ENCODE measurements around the gene TCAIM.
"Not testable (repeated sequence)": the region's sequence is repeated elsewhere in the genome, so short reads cannot be mapped to it uniquely, and the experiment has no call there.

Gene TCAIM

GRCh38 chr3:44416031-44417030, 77.8 kb downstream of the TCAIM start:
- DNase-seq = no peak

DNA sequence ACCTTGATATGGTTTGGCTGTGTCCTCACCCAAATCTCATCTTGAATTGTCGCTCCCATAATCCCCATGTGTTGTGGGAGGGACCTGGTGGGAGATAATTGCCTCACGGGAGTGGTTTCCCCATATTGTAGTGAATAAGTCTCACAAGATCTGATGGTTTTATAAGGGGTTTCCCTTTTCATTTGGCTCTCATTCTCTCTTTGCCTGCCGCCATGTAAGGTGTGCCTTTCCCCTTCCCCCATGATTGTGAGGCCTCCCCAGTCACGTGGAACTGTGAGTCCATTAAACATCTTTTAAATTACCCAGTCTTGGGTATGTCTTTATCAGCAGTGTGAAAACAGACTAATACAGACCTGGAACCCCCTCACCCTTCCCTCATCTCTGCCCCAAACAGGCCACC, 79.6 kb downstream of the TCAIM start:
- not testable (repeated sequence) for DNase-seq

DNA sequence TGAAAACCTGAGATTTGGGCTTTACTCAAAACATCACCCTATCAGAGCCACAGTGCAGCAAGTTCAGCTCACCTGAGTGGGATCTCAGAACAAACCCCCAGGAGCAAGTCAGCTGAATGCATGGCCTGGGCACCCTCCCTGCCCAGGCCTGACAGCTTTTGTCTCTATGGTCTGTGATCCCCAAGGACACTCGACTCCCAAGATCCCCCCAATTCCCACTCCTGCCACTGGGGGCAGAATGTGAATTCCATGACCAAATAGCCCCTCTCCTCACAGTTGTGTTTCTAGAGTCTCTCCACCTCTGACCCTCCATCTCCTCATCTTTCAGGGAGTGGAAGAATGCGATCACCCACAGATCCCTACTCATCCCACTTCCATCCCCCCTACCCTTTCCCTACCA, 80.0 kb downstream of the TCAIM start:
- DNase-seq = no peak

DNA sequence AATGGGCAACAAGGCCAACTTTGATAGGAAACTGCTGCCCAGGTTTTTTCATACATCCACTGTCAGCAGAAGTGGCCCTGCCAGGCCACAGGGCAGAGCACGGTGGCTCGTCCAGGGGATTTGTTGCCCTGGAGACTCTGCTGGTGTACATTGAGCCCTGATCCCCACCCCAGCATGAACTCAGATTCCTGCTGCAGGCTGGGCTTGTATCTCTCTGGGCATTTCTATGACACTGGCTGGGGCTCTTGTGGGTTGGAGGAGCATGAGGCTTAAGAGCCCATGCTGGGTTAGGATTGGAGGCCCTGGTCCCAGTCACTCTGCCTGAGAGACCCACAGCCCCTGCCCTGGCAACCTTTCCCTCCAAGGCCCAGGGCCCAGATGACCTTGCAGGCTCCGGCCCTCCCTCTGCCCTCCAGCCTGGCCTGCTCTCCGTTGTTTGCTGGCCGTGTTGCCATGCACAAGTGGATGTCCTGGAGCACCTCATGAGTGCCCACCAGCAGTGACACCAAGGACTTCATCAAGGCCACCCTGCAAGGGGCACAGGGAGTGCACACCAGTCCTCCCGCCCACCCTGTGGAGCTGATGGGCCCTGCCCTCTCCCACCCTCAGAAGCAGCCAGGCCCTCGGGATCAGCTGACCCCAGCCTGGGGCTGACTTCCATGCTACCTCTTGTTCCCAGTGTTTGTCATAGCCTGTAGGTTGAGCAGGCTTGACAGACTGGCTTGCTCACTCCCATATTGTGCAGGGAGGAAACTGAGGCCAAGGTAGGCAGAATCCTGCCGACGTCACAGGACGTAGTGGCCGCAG, 80.8 kb downstream of the TCAIM start:
- no peak for DNase-seq

- peak; percentile 7 for DNase-seq
Measured at GRCh38 chr3:44419923-44420650, 81.5 kb downstream of the TCAIM start.

- DNase-seq = no peak
Measured at GRCh38 chr3:44420676-44421075, 82.1 kb downstream of the TCAIM start.

GRCh38 chr3:44421280-44421679, 82.7 kb downstream of the TCAIM start:
- DNase-seq = no peak

DNA sequence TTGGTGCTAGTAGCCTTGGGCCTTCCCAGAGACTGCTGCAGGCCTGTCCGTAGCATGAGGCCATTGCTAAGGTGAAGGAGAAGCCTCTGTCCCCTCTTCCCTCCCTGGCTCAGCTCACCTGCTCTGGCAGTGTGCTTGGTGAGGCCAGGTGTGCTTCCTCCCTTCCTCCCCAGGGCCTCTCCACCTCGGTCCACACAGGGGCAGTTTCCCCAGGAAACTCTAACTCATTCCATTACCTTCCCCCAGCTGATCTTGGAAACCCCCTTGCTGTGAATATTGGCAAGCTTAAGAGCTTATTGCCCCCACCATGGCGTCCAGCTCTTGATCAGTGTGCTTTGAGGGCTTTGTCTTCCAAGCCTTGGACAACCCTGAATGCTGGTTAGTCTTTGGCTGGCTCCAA, 86.2 kb downstream of the TCAIM start:
- DNase-seq = no peak

DNA sequence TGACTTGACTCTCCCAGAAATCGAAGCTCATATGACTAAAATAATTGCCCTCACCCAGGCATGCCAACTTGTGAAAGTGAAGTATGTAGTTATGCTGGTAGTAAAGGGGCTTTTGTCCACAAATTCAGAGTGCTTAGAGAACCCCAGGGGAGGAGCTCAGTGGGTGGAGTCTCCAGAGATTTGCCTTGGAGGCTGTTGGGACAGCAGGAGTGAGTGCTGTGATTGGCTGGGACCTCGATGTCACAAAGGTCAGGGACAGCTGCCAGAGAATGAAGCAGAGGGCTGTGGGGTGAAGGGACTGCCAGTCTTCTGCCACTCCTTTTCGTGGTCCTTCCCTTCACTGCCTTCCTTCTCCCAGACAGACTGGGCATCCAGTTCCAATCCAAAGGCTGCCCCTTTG, 89.1 kb downstream of the TCAIM start:
- DNase-seq = no peak

- no peak for DNase-seq
Measured at GRCh38 chr3:44428910-44429309, 90.3 kb downstream of the TCAIM start.

- no peak for DNase-seq
Measured at GRCh38 chr3:44429459-44429858, 90.9 kb downstream of the TCAIM start.

DNA sequence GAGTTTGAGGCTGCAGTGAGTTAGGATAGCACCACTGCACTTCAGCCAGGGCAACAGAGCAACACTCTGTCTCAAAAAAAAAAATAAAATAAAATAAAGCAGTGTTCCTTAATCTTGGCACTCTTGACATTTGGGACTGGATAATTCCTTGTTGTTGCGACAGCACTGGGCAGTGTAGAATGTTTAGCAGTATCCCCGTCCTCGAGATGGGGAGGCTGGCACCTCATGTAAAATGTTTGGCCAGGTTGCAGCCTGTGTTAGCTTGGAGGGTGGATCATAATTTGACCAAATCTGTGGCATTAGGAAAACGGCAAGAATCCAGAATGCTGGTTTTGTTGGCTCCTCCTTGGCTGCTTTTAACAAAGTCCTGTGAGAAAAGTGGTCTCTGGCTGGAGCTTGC, 91.9 kb downstream of the TCAIM start:
- no peak for DNase-seq

- no peak for DNase-seq
Measured at GRCh38 chr3:44434834-44435510, 96.4 kb downstream of the TCAIM start.

GRCh38 chr3:44436181-44436580, 97.6 kb downstream of the TCAIM start:
- DNase-seq = no peak

DNA sequence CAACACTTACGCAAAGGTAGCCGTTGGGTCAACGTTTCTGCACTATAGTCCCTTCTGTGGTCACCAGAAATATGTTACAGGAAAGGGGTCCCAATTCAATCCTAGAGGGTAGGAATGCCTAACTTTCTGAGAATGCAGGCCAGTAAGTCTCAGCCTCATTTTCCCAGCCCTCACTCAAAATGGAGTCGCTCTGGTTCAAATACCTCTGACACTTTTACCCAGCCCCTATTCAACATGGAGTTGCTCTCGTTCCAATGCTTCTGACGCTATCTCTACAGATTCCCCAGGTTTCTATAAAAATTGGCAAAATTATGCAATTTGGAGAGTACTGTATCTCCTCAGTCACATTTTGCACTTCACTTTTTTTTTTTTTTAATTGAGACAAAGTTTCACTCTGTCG, 99.2 kb downstream of the TCAIM start:
- DNase-seq = no peak

DNA sequence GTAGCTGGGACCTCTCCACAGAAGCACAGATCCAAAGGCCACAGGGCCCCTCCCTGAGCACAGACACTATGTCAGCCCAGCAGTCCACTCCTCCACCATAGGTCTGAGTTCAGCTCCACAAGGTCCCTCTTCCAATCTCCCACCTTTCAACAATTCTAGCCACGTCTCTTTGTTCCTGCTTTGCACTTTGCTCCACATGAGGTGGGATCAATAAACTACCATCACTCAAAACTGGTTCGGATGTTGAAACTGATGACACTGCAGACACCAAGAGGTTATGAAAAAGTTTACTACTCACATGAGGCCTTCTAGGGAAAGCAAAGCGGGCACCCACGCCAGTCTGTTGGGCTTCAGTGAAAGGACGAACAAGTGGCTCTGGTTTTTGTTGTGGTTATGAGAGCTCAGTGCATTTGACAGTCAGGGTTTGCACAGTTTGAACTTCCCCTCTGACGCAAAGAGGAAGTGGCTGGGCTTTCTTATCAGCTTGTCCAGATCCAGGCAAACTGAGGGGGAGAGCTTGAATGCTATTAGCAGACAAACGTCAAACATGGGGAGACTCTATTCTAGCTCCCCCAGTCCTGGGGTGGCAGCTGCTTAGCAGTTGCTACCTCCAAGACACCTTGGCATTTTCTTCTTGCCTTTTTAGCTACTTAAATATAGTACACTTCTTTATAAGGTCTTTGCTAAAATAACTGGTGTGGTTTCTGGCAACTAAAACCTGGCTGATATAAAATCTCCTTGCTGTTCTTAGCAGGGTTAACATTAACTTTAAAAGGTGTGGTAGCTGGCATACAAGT, 101.1 kb downstream of the TCAIM start:
- DNase-seq = no peak

GRCh38 chr3:44442596-44443309, 104.2 kb downstream of the TCAIM start:
- DNase-seq = no peak

DNA sequence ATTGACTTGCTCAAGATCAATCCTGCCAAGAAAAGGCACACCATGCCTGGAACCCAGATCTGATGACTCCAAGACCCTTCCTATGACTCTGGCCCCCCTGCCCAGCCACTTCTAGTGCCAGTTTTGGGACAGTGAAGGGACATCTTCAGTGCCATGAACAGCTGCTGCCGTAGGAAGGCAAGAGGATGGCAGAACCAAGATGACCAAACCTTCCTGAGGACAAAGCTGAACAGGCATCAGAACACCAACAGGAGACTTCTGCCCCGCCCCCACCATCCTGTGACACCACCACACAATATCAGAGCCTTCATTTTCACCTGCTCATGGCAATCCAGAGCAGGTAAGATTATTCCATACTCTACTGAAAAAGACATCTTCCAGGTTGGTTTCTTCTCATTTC, 105.9 kb downstream of the TCAIM start:
- DNase-seq = no peak

GRCh38 chr3:44444896-44445691, 106.5 kb downstream of the TCAIM start:
- DNase-seq = no peak

DNA sequence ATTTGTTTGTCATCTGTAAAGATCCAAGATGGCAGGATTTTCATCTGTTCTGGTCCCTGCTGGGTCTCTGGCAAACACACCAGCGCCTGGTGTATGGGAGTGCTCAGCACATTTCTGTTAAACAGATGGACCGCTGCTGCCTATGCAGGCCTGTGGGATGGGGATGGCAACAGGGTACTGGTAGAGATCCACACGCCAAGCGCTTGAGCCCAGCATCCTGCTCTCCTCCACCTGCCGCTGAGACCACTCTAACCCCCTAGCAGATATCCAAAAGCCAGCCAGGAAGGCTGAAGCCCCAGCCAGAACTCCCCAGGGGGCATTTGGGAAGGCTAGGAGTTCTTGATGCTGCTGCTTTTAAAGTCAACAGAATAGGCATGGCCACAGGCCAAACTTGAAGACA, 107.2 kb downstream of the TCAIM start:
- no peak for DNase-seq

Data from NCI-H510A treated with DMSO at 0.1 percent for 48 hours (cell line).